ENCODE results near the gene CYBA.

- TF ChIP-seq CTCF (IDR thresholded peaks at IDR 0.05; ENCODE audit: low read depth, low read length) (no peak), EZH2phosphoT487 (IDR thresholded peaks at IDR 0.05; ENCODE audit: low read depth) (no peak)
Measured at GRCh38 chr16:88600539-88600896, 50.3 kb downstream of the CYBA start.

Data from OCI-LY3 (cell line).